ENCODE measurements around the gene ZNF516.

Gene ZNF516

GRCh38 chr18:76491776-76492668 is 3.0 kb downstream of the ZNF516 start:
- TF ChIP-seq, protein P1, sequence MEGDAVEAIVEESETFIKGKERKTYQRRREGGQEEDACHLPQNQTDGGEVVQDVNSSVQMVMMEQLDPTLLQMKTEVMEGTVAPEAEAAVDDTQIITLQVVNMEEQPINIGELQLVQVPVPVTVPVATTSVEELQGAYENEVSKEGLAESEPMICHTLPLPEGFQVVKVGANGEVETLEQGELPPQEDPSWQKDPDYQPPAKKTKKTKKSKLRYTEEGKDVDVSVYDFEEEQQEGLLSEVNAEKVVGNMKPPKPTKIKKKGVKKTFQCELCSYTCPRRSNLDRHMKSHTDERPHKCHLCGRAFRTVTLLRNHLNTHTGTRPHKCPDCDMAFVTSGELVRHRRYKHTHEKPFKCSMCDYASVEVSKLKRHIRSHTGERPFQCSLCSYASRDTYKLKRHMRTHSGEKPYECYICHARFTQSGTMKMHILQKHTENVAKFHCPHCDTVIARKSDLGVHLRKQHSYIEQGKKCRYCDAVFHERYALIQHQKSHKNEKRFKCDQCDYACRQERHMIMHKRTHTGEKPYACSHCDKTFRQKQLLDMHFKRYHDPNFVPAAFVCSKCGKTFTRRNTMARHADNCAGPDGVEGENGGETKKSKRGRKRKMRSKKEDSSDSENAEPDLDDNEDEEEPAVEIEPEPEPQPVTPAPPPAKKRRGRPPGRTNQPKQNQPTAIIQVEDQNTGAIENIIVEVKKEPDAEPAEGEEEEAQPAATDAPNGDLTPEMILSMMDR (conservative IDR thresholded peaks at IDR 0.05) = no peak
- H3K27ac ChIP-seq = no peak overlapping the region

- TF ChIP-seq, protein P1 (conservative IDR thresholded peaks at IDR 0.05) = no peak
These were observed 3.6 kb downstream of the ZNF516 start for GRCh38 chr18:76491473-76491775.

GRCh38 chr18:76490670-76491472 is 4.2 kb downstream of the ZNF516 start:
- H3K27ac ChIP-seq = no peak overlapping the region
- TF ChIP-seq, protein P1 (conservative IDR thresholded peaks at IDR 0.05) = no peak

More at GRCh38 chr18:76491473-76491775, 3.6 kb downstream of the ZNF516 start:
- no peak overlapping the region for H3K27ac ChIP-seq

DNA sequence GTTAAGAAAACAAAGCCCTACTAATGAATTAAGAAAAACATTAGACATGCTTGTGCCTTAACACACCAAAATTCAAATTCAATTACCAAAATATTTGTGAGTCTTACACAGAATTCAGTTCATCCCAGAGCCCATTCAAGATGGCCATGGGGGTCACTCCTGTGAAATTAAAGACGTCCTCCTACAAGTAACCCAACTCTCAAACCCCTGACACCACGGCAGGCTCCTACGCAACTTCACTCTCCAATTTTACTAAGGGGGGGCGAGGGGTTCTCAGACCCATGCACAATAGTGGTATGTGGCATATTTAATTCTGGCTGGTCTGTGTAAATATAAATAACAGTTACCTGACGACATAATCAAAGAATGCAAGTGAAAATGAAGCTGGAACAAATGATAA is 5.0 kb downstream of the ZNF516 start:
- H3K27ac ChIP-seq = no peak overlapping the region
- TF ChIP-seq, protein P1 (conservative IDR thresholded peaks at IDR 0.05) = no peak

DNA sequence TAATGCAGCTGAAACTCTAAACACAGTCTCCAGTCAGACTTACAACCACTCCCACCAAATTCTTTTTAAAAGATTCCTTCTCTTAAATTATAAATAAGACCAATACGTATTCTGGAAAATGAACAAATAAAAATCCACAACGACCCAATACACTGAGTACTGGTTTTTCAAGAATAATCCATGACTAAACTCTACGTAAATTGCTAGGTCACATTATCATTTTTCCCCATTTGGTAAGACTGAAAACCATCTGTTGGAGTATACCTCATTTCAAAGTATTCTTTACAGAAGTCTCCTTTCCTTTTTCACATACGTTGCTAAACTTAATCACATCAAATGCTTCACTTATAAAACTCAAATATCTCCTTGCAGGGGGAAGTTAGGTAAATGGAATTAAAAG is 6.0 kb downstream of the ZNF516 start:
- TF ChIP-seq, protein P1 (conservative IDR thresholded peaks at IDR 0.05) = no peak
- H3K27ac ChIP-seq = no peak overlapping the region

GRCh38 chr18:76488190-76488589 is 6.9 kb downstream of the ZNF516 start:
- TF ChIP-seq, protein P1 (conservative IDR thresholded peaks at IDR 0.05) = no peak
- no peak overlapping the region for H3K27ac ChIP-seq

DNA sequence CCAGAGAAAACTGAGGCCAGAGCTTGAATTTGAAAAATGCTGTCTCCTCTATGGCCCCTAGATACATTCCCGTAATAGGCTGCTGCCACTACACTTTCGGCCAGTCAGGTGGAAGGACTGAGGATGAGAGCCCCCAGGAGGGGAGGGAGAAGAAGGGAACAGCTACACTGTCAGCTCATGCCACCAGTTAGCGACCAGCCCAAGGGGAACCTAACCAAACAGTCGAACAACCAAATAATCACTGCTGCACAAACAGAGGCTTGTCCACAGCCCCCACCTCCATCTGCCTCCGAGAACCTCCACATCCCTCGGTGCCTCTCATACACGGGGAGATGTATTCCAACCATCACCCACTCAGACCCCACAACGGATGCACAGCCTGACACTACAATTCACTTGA is 7.3 kb downstream of the ZNF516 start:
- TF ChIP-seq, protein P1 (conservative IDR thresholded peaks at IDR 0.05) = no peak
- H3K27ac ChIP-seq = no peak overlapping the region
